ENCODE results near the gene CWF19L2. TPM values are rescaled to one million over a fixed set of nuclear protein-coding genes. Genes with fewer than 3 reads are reported as not detected.

Gene CWF19L2
- total RNA-seq, 2 donors from 2014 or later, result 14.7 to 16.3 TPM

GRCh38 chr11:107385361-107385981 lies 72.2 kb downstream of the CWF19L2 start:
- no peak for ATAC-seq
- Mint-ChIP-seq H3K27ac (no peak overlapping the region), H3K36me3 (peaks cover 11 to 18% of the 10 kb centered on the region in 2 donors), H3K9me3 (no peaks in the 10 kb centered on the region)
- no peak for DNase-seq (ENCODE audit: low spot score in 2 of 2)

GRCh38 chr11:107384144-107384852 lies 73.3 kb downstream of the CWF19L2 start:
- ATAC-seq (no peak), DNase-seq (ENCODE audit: low spot score in 2 of 2) (no peak)
- H3K9me3 Mint-ChIP-seq, result no peaks in the 10 kb centered on the region
- H3K27ac Mint-ChIP-seq, result no peak overlapping the region
- H3K36me3 Mint-ChIP-seq, result peaks cover 9 to 16% of the 10 kb centered on the region in 2 donors

- no peak overlapping the region for H3K27ac Mint-ChIP-seq
- DNase-seq (ENCODE audit: low spot score in 2 of 2), result no peak
- no peak for ATAC-seq
- peaks cover 20 to 24% of the 10 kb centered on the region in 2 donors for H3K36me3 Mint-ChIP-seq
- H3K9me3 Mint-ChIP-seq, result peaks cover 6 to 10% of the 10 kb centered on the region in 2 donors
These were observed 85.2 kb downstream of the CWF19L2 start for GRCh38 chr11:107372439-107372838.

- ATAC-seq (peak in 1 of 2 donors; percentile 37), DNase-seq (ENCODE audit: low spot score in 2 of 2) (no peak)
- Mint-ChIP-seq H3K9me3 (peaks cover 6 to 10% of the 10 kb centered on the region in 2 donors), H3K36me3 (peaks cover 20 to 24% of the 10 kb centered on the region in 2 donors), H3K27ac (no peak overlapping the region)
These were observed 87.2 kb downstream of the CWF19L2 start for GRCh38 chr11:107370390-107370789.

GRCh38 chr11:107359701-107360100 lies 97.9 kb downstream of the CWF19L2 start:
- DNase-seq (ENCODE audit: low spot score in 2 of 2) (no peak), ATAC-seq (no peak)
- Mint-ChIP-seq H3K9me3 (peaks cover 4 to 18% of the 10 kb centered on the region in 2 donors), H3K36me3 (peaks cover 21 to 30% of the 10 kb centered on the region in 2 donors), H3K27ac (no peak overlapping the region)

GRCh38 chr11:107357877-107358276 lies 99.7 kb downstream of the CWF19L2 start:
- ATAC-seq (no peak), DNase-seq (ENCODE audit: low spot score in 2 of 2) (no peak)
- Mint-ChIP-seq H3K9me3 (peaks cover 4 to 18% of the 10 kb centered on the region in 2 donors), H3K27ac (no peak overlapping the region), H3K36me3 (peaks cover 23 to 30% of the 10 kb centered on the region in 2 donors)

- peak; percentile 29 to 93 for ATAC-seq
- peaks cover 14 to 23% of the 10 kb centered on the region in 2 donors for H3K36me3 Mint-ChIP-seq
These were observed 102.8 kb downstream of the CWF19L2 start for GRCh38 chr11:107354780-107355179.

GRCh38 chr11:107337917-107338316 lies 119.7 kb downstream of the CWF19L2 start:
- DNase-seq (ENCODE audit: low spot score in 2 of 2) (no peak), ATAC-seq (no peak)
- Mint-ChIP-seq H3K27ac (no peak overlapping the region), H3K36me3 (peaks cover 0 to 5% of the 10 kb centered on the region in 2 donors), H3K9me3 (no peaks in the 10 kb centered on the region)

More at GRCh38 chr11:107354780-107355179, 102.8 kb downstream of the CWF19L2 start:
- DNase-seq (ENCODE audit: low spot score in 2 of 2), result no peak
- peak overlapping the region in 1 of 2 donors; percentile 51 for H3K27ac Mint-ChIP-seq
- H3K9me3 Mint-ChIP-seq, result peaks cover 0 to 14% of the 10 kb centered on the region in 2 donors

GRCh38 chr11:107331728-107332127 lies 125.9 kb downstream of the CWF19L2 start:
- DNase-seq (ENCODE audit: low spot score in 2 of 2) (no peak), ATAC-seq (no peak)
- Mint-ChIP-seq H3K9me3 (no peaks in the 10 kb centered on the region), H3K36me3 (peaks cover 9 to 11% of the 10 kb centered on the region in 2 donors), H3K27ac (no peak overlapping the region)

- no peak for ATAC-seq
- no peak overlapping the region for H3K27ac Mint-ChIP-seq
- peaks cover under 1 to 2% of the 10 kb centered on the region in 2 donors for H3K9me3 Mint-ChIP-seq
These were observed 128.5 kb downstream of the CWF19L2 start for GRCh38 chr11:107329164-107329563.

GRCh38 chr11:107316426-107316825 lies 141.2 kb downstream of the CWF19L2 start:
- H3K27ac Mint-ChIP-seq, result no peak overlapping the region
- DNase-seq (ENCODE audit: low spot score in 2 of 2) (no peak), ATAC-seq (no peak)
- peaks cover 18 to 20% of the 10 kb centered on the region in 2 donors for H3K9me3 Mint-ChIP-seq
- H3K36me3 Mint-ChIP-seq, result peaks cover 31 to 39% of the 10 kb centered on the region in 2 donors

More at GRCh38 chr11:107329164-107329563, 128.5 kb downstream of the CWF19L2 start:
- DNase-seq (ENCODE audit: low spot score in 2 of 2), result no peak
- peaks cover 17 to 28% of the 10 kb centered on the region in 2 donors for H3K36me3 Mint-ChIP-seq

GRCh38 chr11:107307991-107308390 lies 149.6 kb downstream of the CWF19L2 start:
- peak overlapping the region in 1 of 2 donors; percentile 25 for H3K27ac Mint-ChIP-seq
- H3K9me3 Mint-ChIP-seq, result no peaks in the 10 kb centered on the region
- ATAC-seq (no peak), DNase-seq (ENCODE audit: low spot score in 2 of 2) (no peak)
- H3K36me3 Mint-ChIP-seq, result peaks cover 17 to 19% of the 10 kb centered on the region in 2 donors

- Mint-ChIP-seq H3K27ac (no peak overlapping the region), H3K9me3 (peaks cover 5 to 8% of the 10 kb centered on the region in 2 donors), H3K36me3 (peaks cover 19 to 24% of the 10 kb centered on the region in 2 donors)
- DNase-seq (ENCODE audit: low spot score in 2 of 2) (no peak), ATAC-seq (no peak)
These were observed 155.7 kb downstream of the CWF19L2 start for GRCh38 chr11:107301878-107302277.

- Mint-ChIP-seq H3K36me3 (peaks cover 46 to 49% of the 10 kb centered on the region in 2 donors), H3K9me3 (peaks cover 24 to 26% of the 10 kb centered on the region in 2 donors), H3K27ac (no peak overlapping the region)
- ATAC-seq, result no peak
- DNase-seq (ENCODE audit: low spot score in 2 of 2), result no peak
These were observed 163.8 kb downstream of the CWF19L2 start for GRCh38 chr11:107293677-107294344.

- ATAC-seq (no peak), DNase-seq (ENCODE audit: low spot score in 2 of 2) (no peak)
- Mint-ChIP-seq H3K9me3 (peaks cover 16 to 24% of the 10 kb centered on the region in 2 donors), H3K27ac (no peak overlapping the region), H3K36me3 (peaks cover 16 to 23% of the 10 kb centered on the region in 2 donors)
These were observed 175.4 kb downstream of the CWF19L2 start for GRCh38 chr11:107282195-107282594.
